Liver (tissue), 9 donors: Measurements from ENCODE around the gene LAMC3. TPM values are rescaled to one million over a fixed set of nuclear protein-coding genes. Genes with fewer than 3 reads are reported as not detected.

ENCODE experiments used
- DNase-seq: peaks from one replicate; pipeline ENCODE4 v3.0.0-alpha.2; 2017; ENCODE audit warnings: low spot score
- H3K27ac ChIP-seq, 2 donors: one replicate each; pipeline ENCODE4 v1.7.0; 2013; ENCODE audit warnings: inconsistent platforms in 2 of 2, low read length in 2 of 2, control low read depth in 1 of 2, low read depth in 1 of 2, mild to moderate bottlenecking in 1 of 2
- H3K27me3 ChIP-seq, 4 donors: one replicate each; pipeline versions ENCODE4 v1.6.1 to v1.7.0; 2013; ENCODE audit warnings: low read length in 3 of 4, inconsistent platforms in 1 of 4, mild to moderate bottlenecking in 1 of 4, moderate library complexity in 1 of 4; ENCODE audit not compliant: control insufficient read depth in 4 of 4, insufficient read depth in 4 of 4
- H3K36me3 ChIP-seq, 4 donors: one replicate each; pipeline versions ENCODE4 v1.6.1 to v1.7.0; 2013; ENCODE audit warnings: low read length in 3 of 4, mild to moderate bottlenecking in 3 of 4, low read depth in 1 of 4, moderate library complexity in 1 of 4; ENCODE audit not compliant: control insufficient read depth in 4 of 4, insufficient read depth in 3 of 4
- H3K4me1 ChIP-seq, 4 donors: one replicate each; pipeline versions ENCODE4 v1.6.1 to v1.7.0; 2013; ENCODE audit warnings: low read length in 3 of 4, mild to moderate bottlenecking in 3 of 4, moderate library complexity in 1 of 4; ENCODE audit not compliant: control insufficient read depth in 4 of 4, insufficient read depth in 4 of 4
- H3K4me3 ChIP-seq, 3 donors: one replicate each; pipeline versions ENCODE4 v1.6.1 to v1.7.0; 2013; ENCODE audit warnings: low read length in 3 of 3, control low read depth in 1 of 3, low read depth in 1 of 3, mild to moderate bottlenecking in 1 of 3
- H3K9ac ChIP-seq, 2 donors: one replicate each; pipeline ENCODE4 v1.7.0; 2013; ENCODE audit warnings: low read length in 2 of 2, mild to moderate bottlenecking in 2 of 2, moderate library complexity in 2 of 2, control low read depth in 1 of 2, low read depth in 1 of 2
- H3K9me3 ChIP-seq, 4 donors: one replicate each; pipeline versions ENCODE4 v1.6.1 to v1.7.0; 2013; ENCODE audit warnings: low read length in 3 of 4; ENCODE audit not compliant: control insufficient read depth in 4 of 4
- CTCF ChIP-seq: fragments of 150-350 bp; IDR thresholded peaks from 2 replicates; pipeline ENCODE4 v1.5.1; 2017; ENCODE audit warnings: improper control_type of control experiment, low read depth, low read length; ENCODE audit not compliant: missing input control
- EGR1 ChIP-seq, 2 donors: IDR thresholded peaks; 2 replicates each; pipeline ENCODE4 v1.6.1; 2016 to 2018; ENCODE audit warnings: antibody characterized with exemption in 2 of 2, low read depth in 2 of 2
- FOXA1 ChIP-seq: IDR thresholded peaks from 2 replicates; pipeline ENCODE4 v1.6.1; 2016; ENCODE audit warnings: antibody characterized with exemption
- FOXA2 ChIP-seq: IDR thresholded peaks from 2 replicates; pipeline ENCODE4 v1.6.1; 2016; ENCODE audit warnings: antibody characterized with exemption
- GABPA ChIP-seq, 2 donors: IDR thresholded peaks in 1 of 2; conservative IDR thresholded peaks in 1 of 2; 2 replicates each; pipeline ENCODE4 v1.6.1; 2016; ENCODE audit warnings: antibody characterized with exemption in 2 of 2, mild to moderate bottlenecking in 1 of 2, moderate library complexity in 1 of 2
- HNF4A ChIP-seq, 2 donors: conservative IDR thresholded peaks; 2 replicates each; pipeline ENCODE4 v1.6.1; 2016; ENCODE audit warnings: antibody characterized with exemption in 2 of 2, mild to moderate bottlenecking in 2 of 2
- HNF4G ChIP-seq: IDR thresholded peaks from 2 replicates; pipeline ENCODE4 v1.6.1; 2016; ENCODE audit warnings: antibody characterized with exemption
- JUND ChIP-seq, 2 donors: IDR thresholded peaks; 2 replicates each; pipeline ENCODE4 v1.6.1; 2016; ENCODE audit warnings: antibody characterized with exemption in 2 of 2
- MAX ChIP-seq: IDR thresholded peaks from 2 replicates; pipeline ENCODE4 v1.6.1; 2016; ENCODE audit warnings: antibody characterized with exemption
- NR2F2 ChIP-seq: IDR thresholded peaks from 2 replicates; pipeline ENCODE4 v1.6.1; 2016; ENCODE audit warnings: antibody characterized with exemption
- RAD21 ChIP-seq, 2 donors: IDR thresholded peaks; 2 replicates each; pipeline ENCODE4 v1.6.1; 2016; ENCODE audit warnings: antibody characterized with exemption in 2 of 2, mild to moderate bottlenecking in 2 of 2
- RXRA ChIP-seq, 2 donors: IDR thresholded peaks; 2 replicates each; pipeline ENCODE4 v1.6.1; 2017 to 2018; ENCODE audit warnings: antibody characterized with exemption in 2 of 2, mild to moderate bottlenecking in 1 of 2
- SP1 ChIP-seq: IDR thresholded peaks from 2 replicates; pipeline ENCODE4 v1.6.1; 2018; ENCODE audit warnings: antibody characterized with exemption, mild to moderate bottlenecking
- TAF1 ChIP-seq: conservative IDR thresholded peaks from 2 replicates; pipeline ENCODE4 v1.6.1; 2016; ENCODE audit warnings: antibody characterized with exemption, mild to moderate bottlenecking
- YY1 ChIP-seq: IDR thresholded peaks from 2 replicates; pipeline ENCODE4 v1.6.1; 2016; ENCODE audit warnings: antibody characterized with exemption, mild to moderate bottlenecking
- WGBS: extraction: QIAGEN DNeasy Blood & Tissue Kit; methylation state at CpG from one replicate; pipeline ENCODE4 v1.1.7; 2013; 5-methylcytosine and 5-hydroxymethylcytosine counted together
- polyA plus RNA-seq, 2 donors: library from polyadenylated mRNA; stranded (reverse) in 1 of 2; unstranded in 1 of 2; fragments of 200-250 nt in 1 of 2; fragments of >200 nt in 1 of 2; fragmentation: Nextera tagmentation in 1 of 2; extraction: Ambion mirVana in 1 of 2; gene quantifications; one replicate each; pipeline versions ENCODE4 v1.2.1 to v1.2.3, GENCODE V29; 2013 to 2015
- total RNA-seq, 2 donors: library from RNA; depleted of rRNA; stranded (reverse); fragments of >200 nt; gene quantifications; one replicate each; pipeline ENCODE4 v1.2.3, GENCODE V29; 2014
- TF ChIP-seq, protein P1 (sequence below): IDR thresholded peaks from 2 replicates; pipeline ENCODE4 v1.6.1; 2016; ENCODE audit warnings: antibody characterized with exemption
- TF ChIP-seq, protein P2 (sequence below): IDR thresholded peaks from 2 replicates; pipeline ENCODE4 v1.6.1; 2016; ENCODE audit warnings: antibody characterized with exemption
- TF ChIP-seq, protein P3 (sequence below): IDR thresholded peaks from 2 replicates; pipeline ENCODE4 v1.6.1; 2016; ENCODE audit warnings: antibody characterized with exemption, mild to moderate bottlenecking
- donor health status: healthy.
- donor health status: healthy.
- donor health status: healthy.
- donor health status: healthy.
- donor health status: healthy.

The LAMC3 gene
- total and polyA plus RNA-seq, 4 donors: 1.4 to 5.9 (median 2.9) TPM

DNA sequence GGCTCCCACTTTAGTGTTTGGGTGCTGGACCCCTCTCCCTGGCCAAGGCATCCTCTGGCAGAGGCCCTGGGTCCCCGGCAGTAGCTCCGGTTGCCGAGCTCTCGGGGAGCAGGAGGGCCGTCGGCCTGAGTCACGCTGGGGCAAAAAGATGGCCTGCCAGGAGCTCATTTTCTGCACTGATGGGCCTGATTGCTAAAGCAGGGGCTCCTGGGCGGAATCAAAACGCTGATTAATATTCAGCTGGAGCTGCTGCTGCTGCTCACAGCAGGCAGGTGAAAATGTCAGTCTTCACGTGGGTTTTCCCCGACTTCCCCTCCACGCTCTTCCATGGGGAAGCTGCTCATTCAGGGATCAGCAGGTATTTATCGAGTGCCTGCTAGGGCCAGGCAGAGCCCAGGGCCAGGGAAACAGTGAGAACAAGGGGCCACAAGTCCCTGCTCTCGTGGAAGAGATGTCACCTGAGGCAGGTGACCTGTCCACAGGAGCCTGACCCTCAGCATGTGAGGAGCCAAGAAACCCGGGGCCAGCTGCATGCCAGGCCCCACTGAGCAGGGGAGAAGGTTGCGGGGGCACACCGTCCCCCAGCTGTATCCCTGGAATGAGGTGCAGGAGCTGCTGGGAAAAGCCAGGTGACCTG is 22.1 kb downstream of the LAMC3 start:
- Histone ChIP-seq H3K4me3 (no peak overlapping the region), H3K9ac (no peak overlapping the region), H3K4me1 (no peaks in the 10 kb centered on the region), H3K27me3 (no peaks in the 10 kb centered on the region), H3K9me3 (no peaks in the 10 kb centered on the region), H3K36me3 (no peaks in the 10 kb centered on the region), H3K27ac (no peak overlapping the region)
- 89% methylated on average over 17 of the region's 17 CpGs for WGBS
- TF ChIP-seq, protein P1, sequence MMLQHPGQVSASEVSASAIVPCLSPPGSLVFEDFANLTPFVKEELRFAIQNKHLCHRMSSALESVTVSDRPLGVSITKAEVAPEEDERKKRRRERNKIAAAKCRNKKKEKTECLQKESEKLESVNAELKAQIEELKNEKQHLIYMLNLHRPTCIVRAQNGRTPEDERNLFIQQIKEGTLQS: no peak
- no peak for TF ChIP-seq CTCF
- no peak for TF ChIP-seq HNF4G
- TF ChIP-seq FOXA1: no peak
- no peak for TF ChIP-seq NR2F2
- TF ChIP-seq, protein P2, sequence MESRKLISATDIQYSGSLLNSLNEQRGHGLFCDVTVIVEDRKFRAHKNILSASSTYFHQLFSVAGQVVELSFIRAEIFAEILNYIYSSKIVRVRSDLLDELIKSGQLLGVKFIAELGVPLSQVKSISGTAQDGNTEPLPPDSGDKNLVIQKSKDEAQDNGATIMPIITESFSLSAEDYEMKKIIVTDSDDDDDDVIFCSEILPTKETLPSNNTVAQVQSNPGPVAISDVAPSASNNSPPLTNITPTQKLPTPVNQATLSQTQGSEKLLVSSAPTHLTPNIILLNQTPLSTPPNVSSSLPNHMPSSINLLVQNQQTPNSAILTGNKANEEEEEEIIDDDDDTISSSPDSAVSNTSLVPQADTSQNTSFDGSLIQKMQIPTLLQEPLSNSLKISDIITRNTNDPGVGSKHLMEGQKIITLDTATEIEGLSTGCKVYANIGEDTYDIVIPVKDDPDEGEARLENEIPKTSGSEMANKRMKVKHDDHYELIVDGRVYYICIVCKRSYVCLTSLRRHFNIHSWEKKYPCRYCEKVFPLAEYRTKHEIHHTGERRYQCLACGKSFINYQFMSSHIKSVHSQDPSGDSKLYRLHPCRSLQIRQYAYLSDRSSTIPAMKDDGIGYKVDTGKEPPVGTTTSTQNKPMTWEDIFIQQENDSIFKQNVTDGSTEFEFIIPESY: no peak
- TF ChIP-seq RXRA (IDR thresholded peaks at IDR 0.05): no peak
- TF ChIP-seq TAF1: no peak
- no peak for TF ChIP-seq EGR1 (IDR thresholded peaks at IDR 0.05; ENCODE audit: low read depth in 2 of 2)
- TF ChIP-seq HNF4A (conservative IDR thresholded peaks at IDR 0.05): no peak
- no peak for TF ChIP-seq GABPA (IDR thresholded peaks at IDR 0.05 in 1 of 2, conservative IDR thresholded peaks at IDR 0.05 in 1 of 2)
- no peak for TF ChIP-seq SP1
- TF ChIP-seq, protein P3, sequence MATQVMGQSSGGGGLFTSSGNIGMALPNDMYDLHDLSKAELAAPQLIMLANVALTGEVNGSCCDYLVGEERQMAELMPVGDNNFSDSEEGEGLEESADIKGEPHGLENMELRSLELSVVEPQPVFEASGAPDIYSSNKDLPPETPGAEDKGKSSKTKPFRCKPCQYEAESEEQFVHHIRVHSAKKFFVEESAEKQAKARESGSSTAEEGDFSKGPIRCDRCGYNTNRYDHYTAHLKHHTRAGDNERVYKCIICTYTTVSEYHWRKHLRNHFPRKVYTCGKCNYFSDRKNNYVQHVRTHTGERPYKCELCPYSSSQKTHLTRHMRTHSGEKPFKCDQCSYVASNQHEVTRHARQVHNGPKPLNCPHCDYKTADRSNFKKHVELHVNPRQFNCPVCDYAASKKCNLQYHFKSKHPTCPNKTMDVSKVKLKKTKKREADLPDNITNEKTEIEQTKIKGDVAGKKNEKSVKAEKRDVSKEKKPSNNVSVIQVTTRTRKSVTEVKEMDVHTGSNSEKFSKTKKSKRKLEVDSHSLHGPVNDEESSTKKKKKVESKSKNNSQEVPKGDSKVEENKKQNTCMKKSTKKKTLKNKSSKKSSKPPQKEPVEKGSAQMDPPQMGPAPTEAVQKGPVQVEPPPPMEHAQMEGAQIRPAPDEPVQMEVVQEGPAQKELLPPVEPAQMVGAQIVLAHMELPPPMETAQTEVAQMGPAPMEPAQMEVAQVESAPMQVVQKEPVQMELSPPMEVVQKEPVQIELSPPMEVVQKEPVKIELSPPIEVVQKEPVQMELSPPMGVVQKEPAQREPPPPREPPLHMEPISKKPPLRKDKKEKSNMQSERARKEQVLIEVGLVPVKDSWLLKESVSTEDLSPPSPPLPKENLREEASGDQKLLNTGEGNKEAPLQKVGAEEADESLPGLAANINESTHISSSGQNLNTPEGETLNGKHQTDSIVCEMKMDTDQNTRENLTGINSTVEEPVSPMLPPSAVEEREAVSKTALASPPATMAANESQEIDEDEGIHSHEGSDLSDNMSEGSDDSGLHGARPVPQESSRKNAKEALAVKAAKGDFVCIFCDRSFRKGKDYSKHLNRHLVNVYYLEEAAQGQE: no peak
- no peak for TF ChIP-seq FOXA2
- TF ChIP-seq JUND (IDR thresholded peaks at IDR 0.05): no peak
- TF ChIP-seq RAD21 (IDR thresholded peaks at IDR 0.05): no peak
- TF ChIP-seq MAX: no peak
- no peak for TF ChIP-seq YY1
- no peak for DNase-seq
